HT1080 (cell line): ENCODE measurements around the gene RNF157. TPM values are rescaled to one million over a fixed set of nuclear protein-coding genes. Genes with fewer than 3 reads are reported as not detected.
"Not testable (repeated sequence)": the region's sequence is repeated elsewhere in the genome, so short reads cannot be mapped to it uniquely, and the experiment has no call there.

Experiments used
- DNase-seq: peaks from one replicate; pipeline ENCODE4 v3.0.0-alpha.2; 2015; ENCODE audit warnings: low read depth
- total RNA-seq: library from RNA; depleted of rRNA; stranded (reverse); fragments of >200 nt; shearing (Covaris generic); gene quantifications from 2 replicates; pipeline ENCODE4 v1.2.3, GENCODE V29; 2014

RNF157 gene
- total RNA-seq, 1 experiment from 2014 or later = 0.10 TPM

DNA sequence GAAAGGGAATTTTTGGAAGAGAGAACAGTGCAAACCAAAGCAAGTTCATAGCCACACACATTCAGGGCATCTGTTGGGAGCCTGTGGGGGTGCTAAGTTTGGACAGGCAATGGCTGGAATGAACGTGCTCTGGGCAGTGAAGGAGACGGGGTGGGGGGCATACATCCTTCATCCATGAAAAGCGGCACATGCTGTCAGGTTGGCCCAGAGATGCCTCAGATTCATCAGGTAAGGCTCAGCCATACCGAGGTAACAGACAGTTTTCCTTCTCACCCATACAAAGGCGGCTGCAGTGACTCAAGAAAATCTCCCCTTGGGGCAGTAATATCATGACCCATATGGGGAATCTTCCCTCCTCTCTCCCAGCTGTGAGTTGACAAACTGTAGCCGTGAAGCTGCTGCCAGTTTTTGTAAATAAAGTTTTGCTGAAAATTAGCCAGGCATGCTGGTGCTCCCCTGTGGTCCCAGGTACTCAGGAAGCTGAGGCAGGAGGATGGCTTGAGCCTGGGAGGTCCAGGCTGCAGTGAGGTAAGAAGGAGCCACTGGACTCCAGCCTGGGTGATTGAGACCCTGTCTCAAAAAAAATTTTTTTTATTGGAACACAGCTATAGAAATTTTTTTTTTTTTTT lies 15.6 kb upstream of the RNF157 start:
- no peak for DNase-seq

DNA sequence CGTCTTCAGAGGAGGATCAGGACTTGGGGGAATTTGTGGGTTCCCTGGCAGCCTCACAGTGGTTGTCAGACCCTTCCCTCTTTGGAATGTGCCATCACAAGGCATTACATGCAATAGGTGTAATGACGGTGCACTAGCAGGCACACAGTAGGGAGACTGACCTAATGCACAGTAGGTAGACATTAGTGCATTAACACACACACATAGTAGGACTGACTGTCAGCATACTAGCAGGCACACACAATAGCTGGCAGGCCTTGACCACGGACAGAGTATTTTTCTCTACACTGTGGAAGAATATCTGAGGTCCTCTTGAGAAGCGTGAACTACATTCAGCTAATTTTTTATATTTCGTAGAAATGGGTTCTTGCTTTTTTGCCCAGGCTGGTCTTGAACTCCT lies 14.0 kb upstream of the RNF157 start:
- no peak for DNase-seq

DNA sequence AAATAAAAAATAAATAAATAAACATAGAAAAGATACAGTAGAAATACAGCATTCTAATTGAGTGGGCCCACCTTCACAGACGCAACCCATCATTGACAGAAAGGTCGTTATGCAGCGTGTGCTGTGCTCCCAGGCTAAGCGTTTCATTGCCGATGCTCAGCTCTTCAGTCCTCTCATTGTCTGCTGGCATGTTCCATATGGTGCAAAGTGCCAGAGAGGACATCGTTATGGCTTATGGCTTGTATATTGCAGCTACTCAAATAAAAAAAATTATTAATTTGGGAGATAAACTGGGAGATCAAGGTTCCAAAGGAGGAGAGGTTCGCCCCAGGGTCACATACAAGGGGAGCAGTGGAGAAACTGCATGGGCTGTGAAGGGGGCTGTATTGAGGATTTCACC lies 13.5 kb upstream of the RNF157 start:
- DNase-seq = no peak

DNA sequence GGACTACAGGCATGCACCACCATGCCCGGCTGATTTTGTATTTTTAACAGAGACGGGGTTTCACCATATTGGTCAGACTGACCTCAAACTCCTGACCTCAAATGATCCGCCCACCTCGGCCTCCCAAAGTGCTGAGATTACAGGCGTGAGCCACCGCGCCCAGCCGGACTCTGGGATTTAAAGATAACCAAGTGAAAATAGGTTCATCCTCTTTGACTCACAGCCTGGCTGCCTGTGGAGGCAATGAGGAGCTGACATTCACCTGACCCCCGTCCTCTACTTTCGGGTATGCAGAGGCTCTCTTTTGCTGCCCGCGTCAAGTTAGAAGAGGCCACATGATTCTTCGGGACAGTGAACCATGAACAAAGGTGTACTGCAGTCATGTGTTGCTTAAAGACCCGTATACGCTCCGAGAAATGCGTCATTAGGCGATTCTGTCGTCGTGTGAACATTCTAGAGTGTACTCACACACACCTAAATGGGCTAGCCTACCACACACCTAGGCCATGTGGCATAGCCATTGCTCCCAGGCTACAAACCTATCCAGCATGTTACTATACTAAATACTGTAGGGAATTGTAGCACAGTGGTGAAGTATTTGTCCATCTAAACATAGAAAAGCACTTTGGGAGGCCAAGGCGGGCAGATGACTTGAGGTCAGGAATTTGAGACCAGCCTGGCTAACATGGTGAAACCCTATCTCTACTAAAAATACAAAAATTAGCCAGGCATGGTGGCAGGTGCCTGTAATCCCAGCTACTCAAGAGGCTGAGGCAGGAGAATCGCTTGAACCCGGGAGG lies 12.9 kb upstream of the RNF157 start:
- DNase-seq = not testable (repeated sequence)

DNA sequence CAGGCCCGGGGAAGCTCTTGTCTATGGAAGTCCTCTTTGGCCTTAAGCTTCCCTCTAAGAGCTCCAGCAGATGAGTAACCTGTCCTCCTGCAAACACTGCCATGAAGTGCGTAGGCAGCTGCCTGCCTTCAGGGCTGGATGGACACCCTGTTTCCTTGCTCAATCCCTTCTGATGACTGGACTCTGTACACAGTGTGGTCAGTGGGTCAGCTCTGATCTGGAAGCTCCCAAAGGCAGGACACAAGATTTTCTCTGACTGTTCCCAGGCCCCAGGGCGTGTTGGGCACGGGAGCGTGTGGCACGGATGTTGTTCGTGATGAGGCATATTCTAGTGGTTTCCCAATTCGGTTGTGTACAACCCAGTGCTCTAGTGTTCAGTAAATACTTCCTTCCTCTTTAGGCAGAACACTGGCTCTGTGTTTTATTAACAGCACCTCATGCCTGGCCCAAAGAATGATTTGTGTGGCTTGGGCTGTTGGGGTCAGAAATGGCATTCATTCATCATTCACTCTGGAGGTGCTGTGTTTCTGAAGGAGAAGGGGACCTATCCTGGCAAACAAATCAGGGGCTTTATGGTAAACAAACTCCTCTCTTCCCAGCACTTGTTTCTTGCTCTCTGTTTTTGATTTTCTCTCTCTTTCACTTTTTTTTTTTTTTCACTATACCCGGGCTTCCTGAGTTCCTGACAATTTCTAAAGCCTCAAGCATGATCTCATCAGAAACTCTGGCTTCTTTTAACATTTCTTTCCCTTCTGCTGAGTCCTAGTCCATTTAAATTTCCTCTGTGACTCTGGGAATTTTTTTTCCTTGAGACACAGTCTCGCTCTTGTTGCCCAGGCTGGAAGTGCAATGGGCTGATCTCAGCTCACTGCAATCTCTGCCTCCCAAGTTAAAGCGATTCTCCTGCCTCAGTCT lies 12.0 kb upstream of the RNF157 start:
- peak; percentile 82 for DNase-seq

DNA sequence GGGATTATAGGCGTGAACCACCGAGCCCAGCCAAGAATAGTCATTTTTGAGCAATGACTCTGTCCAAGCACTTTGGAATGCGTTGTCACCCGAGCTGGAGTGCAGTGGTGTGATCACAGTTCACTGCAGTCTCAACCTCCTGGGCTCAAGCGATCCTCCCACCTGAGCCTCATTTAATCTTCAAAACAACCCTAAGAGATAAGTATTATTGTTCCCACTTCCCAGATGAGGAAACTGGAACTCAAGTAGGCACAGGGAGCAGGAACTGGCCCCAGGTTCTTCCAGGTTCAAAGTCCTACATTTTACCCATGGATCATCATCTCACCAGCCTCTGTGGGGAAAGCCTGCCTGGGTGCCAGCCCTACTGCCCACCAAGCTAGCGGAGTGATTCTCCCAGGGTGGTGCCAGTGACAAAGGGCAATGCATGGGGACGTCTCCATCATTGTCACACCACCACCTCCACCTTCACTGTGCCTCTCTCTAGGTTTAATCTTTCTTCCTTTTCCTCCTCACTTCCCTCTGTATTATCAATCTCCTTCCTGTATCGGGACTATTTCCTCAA lies 11.3 kb upstream of the RNF157 start:
- DNase-seq = no peak

DNA sequence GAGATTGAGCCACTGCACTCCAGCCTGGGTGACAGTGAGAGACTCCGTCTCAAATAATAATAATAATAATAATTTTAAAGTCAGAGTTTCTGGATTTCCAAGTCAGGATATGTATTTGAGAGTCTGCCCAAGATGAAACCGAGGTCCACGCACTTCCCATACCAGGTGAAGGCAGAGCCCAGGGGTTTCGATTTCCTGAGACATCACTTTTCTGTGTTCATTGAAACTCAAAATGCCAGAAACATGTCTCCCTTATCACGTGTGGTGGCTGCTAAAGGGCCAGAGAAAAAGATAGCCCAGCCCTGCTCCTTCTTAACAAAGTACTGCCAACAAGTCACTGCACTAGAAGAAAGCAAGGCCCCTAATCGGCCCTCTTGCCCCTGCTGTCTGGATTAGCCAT lies 9.8 kb upstream of the RNF157 start:
- DNase-seq = no peak

DNA sequence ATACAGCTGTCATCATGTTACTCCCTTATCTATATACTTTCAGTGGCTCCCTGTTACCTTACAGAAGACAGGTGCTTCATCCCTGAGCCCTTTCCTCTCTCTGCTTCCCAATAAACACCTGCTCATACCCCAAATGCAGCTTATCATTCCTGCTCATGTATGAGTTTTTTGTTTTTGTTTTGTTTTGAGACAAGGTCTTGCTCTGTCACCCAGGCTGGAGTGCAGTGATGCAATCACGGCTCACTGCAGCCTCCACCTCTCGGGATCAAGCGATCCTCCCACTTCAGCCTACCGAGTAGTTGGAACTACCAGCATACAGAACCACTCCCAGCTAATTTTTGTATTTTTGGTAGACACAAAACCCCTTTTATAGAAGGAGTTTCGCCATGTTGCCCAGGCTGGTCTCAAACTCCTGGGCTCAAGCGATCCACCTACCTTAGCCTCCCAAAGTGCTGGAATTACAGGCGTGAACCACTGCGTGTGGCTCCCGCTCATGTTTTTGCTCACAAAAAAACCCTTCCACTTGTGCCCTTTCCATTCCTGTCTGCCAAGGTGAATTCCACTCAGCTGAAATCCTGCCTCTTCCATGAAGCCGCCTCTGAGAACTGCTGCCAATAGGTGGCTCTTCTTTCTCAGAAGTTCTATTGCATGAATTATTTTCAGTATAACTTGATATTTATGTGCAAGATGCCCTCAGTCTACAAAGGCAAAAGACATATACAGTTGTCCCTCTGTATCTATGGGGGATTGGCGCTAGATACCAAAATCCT lies 7.9 kb upstream of the RNF157 start:
- DNase-seq = no peak

DNA sequence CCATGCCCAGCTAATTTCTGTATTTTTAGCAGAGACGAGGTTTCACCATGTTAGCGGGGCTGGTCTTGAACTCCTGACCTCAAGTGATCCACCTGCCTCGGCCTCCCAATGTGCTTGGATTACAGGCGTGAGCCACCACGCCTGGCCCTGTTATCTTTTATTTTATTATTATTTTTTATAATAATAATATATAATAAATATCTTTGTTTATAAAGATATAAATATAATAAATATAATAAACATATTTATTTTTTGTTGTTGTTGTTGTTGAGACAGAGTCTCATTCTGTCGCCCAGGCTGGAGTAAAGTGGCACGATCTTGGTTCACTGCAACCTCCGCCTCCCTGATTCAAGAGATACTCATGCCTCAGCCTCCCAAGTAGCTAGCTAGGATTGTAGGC lies 7.0 kb upstream of the RNF157 start:
- DNase-seq = no peak

DNA sequence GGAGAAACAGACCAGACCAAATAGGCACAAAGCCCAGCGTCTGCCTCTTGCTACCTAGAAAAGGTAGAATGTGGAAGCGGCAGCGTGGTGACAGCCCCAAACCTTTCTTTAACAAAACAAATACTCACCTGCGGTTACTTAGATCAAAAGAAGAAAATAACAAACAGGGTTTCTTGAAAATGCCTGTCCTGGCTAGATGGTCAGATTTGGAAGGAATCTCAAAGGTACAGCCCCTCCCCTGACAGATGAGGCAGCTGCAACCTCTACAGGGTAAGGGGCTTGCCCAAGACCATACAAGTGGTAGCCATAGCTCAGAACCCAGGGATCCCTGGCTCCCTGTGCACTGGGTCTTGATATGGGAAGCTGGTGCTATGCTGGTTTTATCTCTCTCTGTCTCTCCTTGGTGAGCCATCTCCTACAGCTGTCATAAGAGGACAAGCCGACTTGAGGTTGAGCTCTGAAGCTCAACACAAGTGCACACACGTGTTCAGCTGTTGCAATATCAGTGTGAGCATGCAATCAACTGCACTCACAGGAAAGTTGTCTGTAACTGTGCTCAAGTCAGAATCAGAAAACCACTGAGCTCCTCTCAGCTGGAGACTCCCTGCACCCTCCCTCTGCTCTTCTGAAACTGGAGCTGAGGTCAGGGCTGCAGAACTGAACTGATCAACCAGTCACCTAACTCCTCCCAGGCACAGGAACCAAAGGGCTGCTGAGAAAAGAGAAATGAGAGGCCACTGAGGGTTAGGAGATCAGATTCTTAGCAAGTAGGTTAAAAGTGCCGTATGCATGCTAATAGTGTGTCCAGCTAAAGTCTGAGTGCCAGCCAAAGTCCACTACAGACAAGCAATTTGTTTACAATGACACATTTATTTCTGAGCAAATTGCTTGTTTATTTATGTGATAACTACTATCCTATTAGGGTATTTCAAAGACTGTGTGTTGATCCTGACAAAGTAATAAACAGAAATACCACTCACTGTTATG lies 6.1 kb upstream of the RNF157 start:
- no peak for DNase-seq

DNA sequence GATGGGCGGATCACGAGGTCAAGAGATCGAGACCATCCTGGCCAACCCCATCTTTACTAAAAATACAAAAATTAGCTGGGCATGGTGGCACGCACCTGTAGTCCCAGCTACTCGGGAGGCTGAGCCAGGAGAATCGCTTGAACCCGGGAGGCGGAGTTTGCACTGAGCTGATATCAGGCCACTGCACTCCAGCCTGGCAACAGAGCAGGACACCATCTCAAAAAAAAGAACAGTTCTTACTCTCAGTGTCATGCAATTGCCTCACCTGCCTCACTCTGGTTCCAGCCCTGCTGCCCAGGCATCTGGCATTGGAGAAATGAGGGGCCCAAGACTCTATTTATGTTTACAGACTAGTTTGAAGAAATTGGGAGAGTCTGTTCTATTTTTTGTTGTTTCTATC lies 4.4 kb upstream of the RNF157 start:
- DNase-seq = not testable (repeated sequence)

DNA sequence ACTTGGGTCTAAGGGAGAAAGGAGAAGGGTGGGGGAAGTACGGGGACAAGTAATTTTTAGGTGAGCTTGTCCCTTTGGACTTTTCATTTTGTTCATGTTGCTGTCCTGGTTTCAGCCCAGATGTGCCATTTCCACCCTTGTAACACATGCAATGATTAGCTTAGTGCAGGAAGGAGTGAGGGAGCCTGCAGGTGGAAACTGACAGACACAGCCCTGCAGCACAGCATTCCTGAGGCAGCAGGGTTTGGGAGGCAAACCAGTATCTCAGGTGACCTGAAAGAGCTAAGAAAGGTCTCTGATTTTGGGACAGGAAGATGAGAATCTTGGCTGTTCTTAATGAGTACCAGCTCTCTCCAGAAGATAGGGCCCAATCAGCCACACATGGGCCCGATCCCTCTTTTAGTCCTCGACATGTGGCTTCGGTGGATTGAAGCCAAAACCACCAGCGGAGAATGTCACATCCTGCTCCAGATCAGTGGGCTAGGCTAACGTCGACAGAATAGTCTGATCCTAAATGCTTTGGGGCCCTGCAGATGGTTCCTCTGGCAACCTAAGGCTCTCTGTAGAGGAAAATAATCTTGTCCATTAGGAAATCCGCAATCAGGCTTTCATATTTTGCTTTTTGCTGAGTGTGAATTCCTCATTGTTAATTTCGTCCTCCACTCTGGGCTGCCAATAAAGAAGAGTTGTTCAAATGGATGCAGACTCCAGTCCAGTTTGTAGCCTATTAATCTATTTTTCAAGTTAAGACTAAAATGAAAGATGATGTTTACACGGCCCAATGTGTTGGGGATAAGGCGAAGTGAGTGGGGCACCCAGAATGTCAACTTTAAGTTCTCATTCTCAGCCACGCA lies 3.8 kb upstream of the RNF157 start:
- DNase-seq = no peak

DNA sequence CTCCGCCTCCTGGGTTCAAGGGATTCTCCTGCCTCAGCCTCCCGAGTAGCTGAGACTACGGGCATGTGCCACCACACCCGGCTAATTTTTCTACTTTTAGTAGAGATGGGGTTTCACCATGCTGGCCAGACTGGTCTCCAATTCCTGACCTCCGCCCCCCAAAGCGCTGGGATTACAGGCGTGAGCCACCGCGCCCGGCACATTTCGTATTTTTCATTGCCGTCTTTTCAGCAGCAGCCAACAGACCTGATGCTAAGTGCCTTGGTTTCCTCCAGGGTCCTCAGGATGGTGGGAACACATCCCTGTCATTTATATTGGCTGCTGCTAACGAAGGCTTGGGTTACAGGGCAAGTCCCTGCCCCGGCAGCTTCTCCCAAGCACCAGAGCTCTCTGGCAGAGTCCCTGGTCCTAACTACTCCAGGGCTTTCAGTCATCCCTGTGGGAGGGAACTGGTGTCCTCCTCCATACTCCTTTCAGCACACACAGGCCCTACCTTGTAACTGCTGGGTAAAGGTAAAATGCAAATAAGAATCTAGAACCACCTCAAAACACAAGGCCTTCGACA lies 1.5 kb upstream of the RNF157 start:
- DNase-seq = no peak

DNA sequence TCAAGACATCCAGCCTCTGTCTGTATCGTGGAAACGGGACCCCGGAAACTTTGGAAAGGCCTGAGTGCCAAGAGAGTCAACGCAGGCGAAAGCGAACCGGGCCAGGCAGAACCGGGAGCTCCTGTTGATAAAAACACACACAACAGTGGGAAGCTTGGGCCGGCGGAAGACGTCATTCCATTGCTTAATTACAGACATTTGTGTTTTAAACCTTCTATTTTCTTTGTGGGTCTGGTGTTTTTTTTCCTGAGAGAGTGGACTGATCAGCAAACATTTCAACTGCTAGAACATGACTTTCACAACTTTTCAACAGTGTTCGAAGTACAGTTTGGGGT lies 878 bp upstream of the RNF157 start:
- DNase-seq = no peak

DNA sequence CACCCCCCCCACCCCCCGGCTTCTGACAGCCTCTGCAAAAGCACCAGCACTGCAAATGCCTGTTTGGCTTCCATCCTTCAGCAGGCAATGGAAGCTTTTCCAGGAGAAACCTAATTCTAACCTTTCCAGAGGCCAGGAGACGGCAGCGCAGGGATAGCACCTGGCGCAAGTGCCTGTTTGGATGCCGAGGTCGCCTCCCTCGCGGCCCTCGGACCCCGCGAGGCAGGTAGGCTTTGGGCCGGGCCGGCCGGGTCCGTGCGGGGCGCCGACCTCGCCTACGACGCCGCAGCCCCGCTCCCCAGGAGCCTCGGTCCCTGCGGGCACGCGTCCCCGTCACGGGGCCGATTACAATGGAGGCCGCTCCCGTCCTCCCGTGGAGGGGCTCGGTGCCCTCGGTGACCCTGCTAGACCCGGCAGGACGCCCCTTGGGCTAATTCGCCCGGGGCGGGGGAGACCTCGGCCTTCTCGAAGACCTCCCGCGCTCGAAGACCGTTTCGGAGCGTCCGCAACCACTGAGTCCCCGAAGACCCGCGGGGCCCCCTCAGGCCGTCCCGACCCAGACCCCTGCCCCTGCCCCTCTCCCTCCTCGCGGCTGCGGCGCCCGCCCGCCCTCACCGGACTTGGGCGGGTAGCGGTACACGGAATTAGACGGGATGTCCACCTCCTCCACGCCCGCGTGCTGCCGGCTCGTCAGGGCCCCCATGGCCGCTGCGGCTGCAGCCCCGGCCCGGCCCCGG lies 587 bp downstream of the RNF157 start:
- DNase-seq = no peak

DNA sequence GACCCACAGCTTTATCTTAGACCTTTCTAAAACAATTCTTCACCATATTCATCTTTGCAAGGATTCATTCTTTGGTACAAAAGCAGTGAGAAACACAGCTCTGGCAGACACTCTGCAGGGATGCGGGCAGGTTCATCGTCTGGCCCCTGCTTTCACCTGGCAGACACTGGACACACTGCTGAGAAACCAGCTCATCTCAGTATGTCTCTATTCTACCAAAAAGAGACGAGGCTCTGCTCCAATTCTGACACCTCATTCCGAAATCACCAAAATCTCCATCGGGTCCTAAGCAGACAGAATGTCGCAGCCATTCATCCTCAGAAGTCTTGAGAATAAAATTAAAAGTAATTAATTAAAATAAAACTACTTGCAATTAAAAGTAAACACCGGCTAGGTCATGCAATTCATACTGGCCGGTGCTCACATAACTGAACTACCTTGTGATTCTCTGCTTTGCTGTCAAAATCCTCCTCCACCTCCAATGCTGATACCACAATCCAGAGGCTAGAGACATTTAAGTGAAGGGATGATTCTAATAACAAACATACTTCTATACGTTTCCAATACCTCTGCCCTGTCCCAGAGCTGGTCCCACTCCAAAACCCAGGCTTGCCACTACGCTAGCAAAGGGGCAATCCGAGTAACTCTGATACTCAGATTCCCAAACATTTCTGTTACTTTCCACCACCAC lies 1.3 kb downstream of the RNF157 start:
- DNase-seq = no peak

DNA sequence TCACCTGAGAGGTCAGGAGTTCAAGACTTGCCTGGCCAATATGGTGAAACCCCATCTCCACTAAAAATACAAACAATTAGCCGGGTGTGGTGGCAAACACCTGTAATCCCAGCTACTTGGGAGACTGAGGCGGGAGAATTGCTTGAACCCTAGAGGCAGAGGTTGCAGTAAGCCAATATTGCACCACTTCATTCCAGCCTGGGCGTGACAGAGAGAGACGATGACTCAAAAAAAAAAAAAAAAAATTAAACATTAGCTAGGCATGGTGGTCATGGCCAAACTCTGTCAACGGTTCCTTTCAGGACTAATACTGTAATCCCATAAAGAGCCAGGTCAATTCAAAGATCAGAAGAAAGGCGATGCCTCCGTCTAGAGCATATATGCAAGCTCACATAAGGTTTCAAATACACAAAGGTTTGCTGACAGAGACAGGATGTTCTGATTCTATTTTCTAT lies 2.4 kb downstream of the RNF157 start:
- no peak for DNase-seq
